ENCODE results near the gene BPGM. TPM values are rescaled to one million over a fixed set of nuclear protein-coding genes. Genes with fewer than 3 reads are reported as not detected.

The BPGM gene
- total RNA-seq, 3 donors from 2014 or later (not counting 1 experiment from before 2014, with no cell fraction given) = 30.0 to 39.1 (median 31.4) TPM

DNA sequence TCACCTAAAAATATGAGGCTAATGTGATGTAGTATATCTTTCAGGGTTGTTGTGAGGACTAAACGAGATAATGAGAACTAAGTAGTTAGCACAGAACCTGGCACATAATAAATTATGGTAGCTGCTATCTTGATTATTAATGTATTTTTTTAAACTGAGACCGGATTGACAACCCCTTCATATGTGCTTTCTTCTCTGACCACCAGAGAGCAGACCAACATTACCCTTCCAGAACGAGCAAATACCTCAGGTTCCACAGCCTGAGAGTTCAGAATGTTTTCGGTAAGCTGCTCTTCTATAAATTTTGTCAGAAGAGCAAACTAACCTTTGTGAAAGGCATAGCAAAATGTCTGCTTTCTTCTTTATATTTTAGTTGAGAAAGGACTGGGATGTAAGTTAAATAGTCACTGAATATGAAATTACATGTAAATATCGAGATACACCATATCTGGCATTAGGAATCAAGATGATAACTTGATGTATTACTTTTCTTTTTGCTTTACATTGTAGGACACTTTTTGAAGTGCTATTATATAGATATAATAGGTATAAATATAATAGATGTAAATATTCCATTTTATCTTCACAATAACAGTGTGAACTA, 13.6 kb upstream of the BPGM start:
- DNase-seq (peak in 1 of 2 donors; percentile 83), ATAC-seq (peak; percentile 73 to 90 (median 89))
- H3K4me3 Mint-ChIP-seq = no peak overlapping the region
- Histone ChIP-seq H3K36me3 (ENCODE audit: control insufficient read depth, insufficient read depth, low read length) (no peaks in the 10 kb centered on the region), H3K9me3 (ENCODE audit: control insufficient read depth, insufficient read depth, low read length) (no peaks in the 10 kb centered on the region), H3K4me3 (ENCODE audit: low read length) (no peak overlapping the region), H3K4me1 (ENCODE audit: control insufficient read depth, insufficient read depth, low read length) (no peaks in the 10 kb centered on the region), H3K27ac (ENCODE audit: low read length) (no peak overlapping the region), H3K27me3 (ENCODE audit: control insufficient read depth, insufficient read depth, low read length) (peaks cover 3% of the 10 kb centered on the region)
- H3K27ac Mint-ChIP-seq = no peak overlapping the region
- peaks cover 11 to 31% of the 10 kb centered on the region in 2 donors for H3K27me3 Mint-ChIP-seq (ENCODE audit: low read depth in 2 of 2)
- no peaks in the 10 kb centered on the region for H3K9me3 Mint-ChIP-seq
- intact Hi-C loops (cut with micrococcal nuclease) = loop anchor here (1.0 to 5.0 kb wide), 5 partner anchors 34 to 539 kb away; partner anchors contain the start of gene CYREN
- H3K36me3 Mint-ChIP-seq = no peaks in the 10 kb centered on the region
- H3K4me1 Mint-ChIP-seq = peaks cover 16 to 17% of the 10 kb centered on the region in 2 donors
- WGBS (ENCODE audit: insufficient coverage) = 17% methylated on average over 4 of the region's 5 CpGs
- TF ChIP-seq, protein P1, sequence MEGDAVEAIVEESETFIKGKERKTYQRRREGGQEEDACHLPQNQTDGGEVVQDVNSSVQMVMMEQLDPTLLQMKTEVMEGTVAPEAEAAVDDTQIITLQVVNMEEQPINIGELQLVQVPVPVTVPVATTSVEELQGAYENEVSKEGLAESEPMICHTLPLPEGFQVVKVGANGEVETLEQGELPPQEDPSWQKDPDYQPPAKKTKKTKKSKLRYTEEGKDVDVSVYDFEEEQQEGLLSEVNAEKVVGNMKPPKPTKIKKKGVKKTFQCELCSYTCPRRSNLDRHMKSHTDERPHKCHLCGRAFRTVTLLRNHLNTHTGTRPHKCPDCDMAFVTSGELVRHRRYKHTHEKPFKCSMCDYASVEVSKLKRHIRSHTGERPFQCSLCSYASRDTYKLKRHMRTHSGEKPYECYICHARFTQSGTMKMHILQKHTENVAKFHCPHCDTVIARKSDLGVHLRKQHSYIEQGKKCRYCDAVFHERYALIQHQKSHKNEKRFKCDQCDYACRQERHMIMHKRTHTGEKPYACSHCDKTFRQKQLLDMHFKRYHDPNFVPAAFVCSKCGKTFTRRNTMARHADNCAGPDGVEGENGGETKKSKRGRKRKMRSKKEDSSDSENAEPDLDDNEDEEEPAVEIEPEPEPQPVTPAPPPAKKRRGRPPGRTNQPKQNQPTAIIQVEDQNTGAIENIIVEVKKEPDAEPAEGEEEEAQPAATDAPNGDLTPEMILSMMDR (IDR thresholded peaks at IDR 0.05) = peak; percentile 78

DNA sequence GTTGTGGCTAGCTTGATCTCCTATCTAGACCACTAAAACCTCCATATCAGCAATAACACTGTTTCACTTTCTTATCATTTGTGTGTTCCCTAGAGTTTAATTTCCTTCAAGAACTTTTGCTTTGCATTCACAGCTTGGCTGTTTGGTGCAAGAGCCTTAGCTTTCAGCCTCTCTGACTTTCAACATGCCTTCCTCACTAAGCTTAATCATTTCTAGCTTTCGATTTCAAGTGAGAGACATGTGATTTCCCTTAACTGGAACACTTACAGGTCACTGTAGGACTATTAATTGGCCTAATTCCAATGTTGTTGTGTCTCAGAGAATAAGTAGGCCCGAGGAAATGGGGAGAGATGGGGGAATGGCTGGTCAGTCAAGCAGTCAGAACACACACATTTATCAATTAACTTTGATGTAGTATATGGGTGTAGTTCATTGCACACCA, 10.6 kb upstream of the BPGM start:
- Mint-ChIP-seq H3K4me1 (peaks cover 27 to 33% of the 10 kb centered on the region in 2 donors), H3K27ac (peak overlapping the region; percentile 85 to 91), H3K27me3 (ENCODE audit: low read depth in 2 of 2) (peaks cover 2 to 7% of the 10 kb centered on the region in 2 donors), H3K9me3 (no peaks in the 10 kb centered on the region), H3K4me3 (peak overlapping the region; percentile 32), H3K36me3 (no peaks in the 10 kb centered on the region)
- Histone ChIP-seq H3K4me3 (ENCODE audit: low read length) (no peak overlapping the region), H3K36me3 (ENCODE audit: control insufficient read depth, insufficient read depth, low read length) (no peaks in the 10 kb centered on the region), H3K27ac (ENCODE audit: low read length) (peak overlapping the region; percentile 72), H3K9me3 (ENCODE audit: control insufficient read depth, insufficient read depth, low read length) (no peaks in the 10 kb centered on the region), H3K4me1 (ENCODE audit: control insufficient read depth, insufficient read depth, low read length) (no peaks in the 10 kb centered on the region), H3K27me3 (ENCODE audit: control insufficient read depth, insufficient read depth, low read length) (peaks cover 3% of the 10 kb centered on the region)
- intact Hi-C loops (cut with micrococcal nuclease) = no loop called here
- TF ChIP-seq, protein P1 (IDR thresholded peaks at IDR 0.05) = no peak
- peak; percentile 47 to 67 (median 49) for ATAC-seq
- DNase-seq = peak in 1 of 2 donors; percentile 32
- WGBS (ENCODE audit: insufficient coverage) = 25% methylated on average over 1 of the region's 2 CpGs

DNA sequence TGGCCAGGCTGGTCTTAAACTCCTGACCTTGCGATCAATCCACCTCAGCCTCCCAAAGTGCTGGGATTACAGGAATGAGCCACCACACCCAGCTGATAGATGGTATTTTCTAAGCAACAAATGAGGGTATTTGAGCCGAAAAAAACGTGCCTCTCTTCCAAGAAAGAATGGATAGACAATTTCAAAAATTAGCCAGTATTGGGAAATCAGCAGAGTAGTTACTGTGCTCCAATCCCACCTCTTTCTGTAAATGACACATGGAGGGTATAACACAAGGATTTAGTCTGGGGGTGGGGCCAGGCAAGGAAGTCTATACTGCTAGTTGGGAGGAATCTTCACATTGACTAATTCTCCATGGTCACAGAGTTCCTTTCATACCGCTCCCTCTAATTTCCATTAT, 9.2 kb upstream of the BPGM start:
- H3K4me3 Mint-ChIP-seq = no peak overlapping the region
- no peaks in the 10 kb centered on the region for H3K36me3 ChIP-seq (ENCODE audit: control insufficient read depth, insufficient read depth, low read length)
- H3K36me3 Mint-ChIP-seq = no peaks in the 10 kb centered on the region
- no peaks in the 10 kb centered on the region for H3K9me3 Mint-ChIP-seq
- no peaks in the 10 kb centered on the region for H3K9me3 ChIP-seq (ENCODE audit: control insufficient read depth, insufficient read depth, low read length)
- peaks cover 6% of the 10 kb centered on the region for H3K4me1 ChIP-seq (ENCODE audit: control insufficient read depth, insufficient read depth, low read length)
- intact Hi-C loops (cut with micrococcal nuclease) = no loop called here
- 91% methylated on average over 4 of the region's 4 CpGs for WGBS (ENCODE audit: insufficient coverage)
- no peak for ATAC-seq
- peaks cover 41 to 48% of the 10 kb centered on the region in 2 donors for H3K4me1 Mint-ChIP-seq
- H3K27me3 Mint-ChIP-seq (ENCODE audit: low read depth in 2 of 2) = no peaks in the 10 kb centered on the region
- no peak for DNase-seq
- no peak overlapping the region for H3K4me3 ChIP-seq (ENCODE audit: low read length)
- TF ChIP-seq, protein P1 (IDR thresholded peaks at IDR 0.05) = no peak
- no peaks in the 10 kb centered on the region for H3K27me3 ChIP-seq (ENCODE audit: control insufficient read depth, insufficient read depth, low read length)
- no peak overlapping the region for H3K27ac ChIP-seq (ENCODE audit: low read length)
- H3K27ac Mint-ChIP-seq = peak overlapping the region in 1 of 2 donors; percentile 29

Data from natural killer cell (primary cell).